ENCODE results near the gene FADS2. TPM values are rescaled to one million over a fixed set of nuclear protein-coding genes. Genes with fewer than 3 reads are reported as not detected.

Gene FADS2
- total RNA-seq, 1 experiment from 2014 or later: 19.2 TPM

DNA sequence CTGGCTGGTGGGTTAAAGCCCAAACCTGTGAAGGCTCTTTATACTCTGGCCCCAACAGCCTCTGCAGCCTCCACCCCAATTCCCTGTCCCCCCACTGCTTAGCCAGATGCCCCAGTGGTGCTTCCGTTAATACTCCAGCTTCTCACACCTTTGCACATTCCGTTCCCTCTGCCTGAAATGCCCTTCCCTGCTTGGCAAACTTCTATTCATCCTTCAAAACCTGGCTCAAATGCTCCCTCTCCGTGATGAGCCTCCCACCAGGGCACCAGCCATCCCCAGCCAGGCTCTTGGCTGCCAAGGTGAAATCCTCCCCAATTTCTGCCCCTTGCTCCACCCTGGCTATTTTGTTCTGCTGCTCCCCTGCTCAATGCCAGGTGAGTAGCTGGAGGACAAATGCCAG is 75.7 kb downstream of the FADS2 start:
- Mint-ChIP-seq H3K9me3 (ENCODE audit: low read depth, unreplicated experiment) (no peaks in the 10 kb centered on the region), H3K4me1 (ENCODE audit: low read depth, unreplicated experiment) (no peaks in the 10 kb centered on the region), H3K36me3 (ENCODE audit: insufficient read depth, unreplicated experiment) (no peaks in the 10 kb centered on the region), H3K27me3 (ENCODE audit: unreplicated experiment) (peaks cover 21% of the 10 kb centered on the region), H3K27ac (ENCODE audit: unreplicated experiment) (peak overlapping the region; percentile 9), H3K4me3 (ENCODE audit: low read depth, unreplicated experiment) (peak overlapping the region; percentile 16)
- TF ChIP-seq, protein P1, sequence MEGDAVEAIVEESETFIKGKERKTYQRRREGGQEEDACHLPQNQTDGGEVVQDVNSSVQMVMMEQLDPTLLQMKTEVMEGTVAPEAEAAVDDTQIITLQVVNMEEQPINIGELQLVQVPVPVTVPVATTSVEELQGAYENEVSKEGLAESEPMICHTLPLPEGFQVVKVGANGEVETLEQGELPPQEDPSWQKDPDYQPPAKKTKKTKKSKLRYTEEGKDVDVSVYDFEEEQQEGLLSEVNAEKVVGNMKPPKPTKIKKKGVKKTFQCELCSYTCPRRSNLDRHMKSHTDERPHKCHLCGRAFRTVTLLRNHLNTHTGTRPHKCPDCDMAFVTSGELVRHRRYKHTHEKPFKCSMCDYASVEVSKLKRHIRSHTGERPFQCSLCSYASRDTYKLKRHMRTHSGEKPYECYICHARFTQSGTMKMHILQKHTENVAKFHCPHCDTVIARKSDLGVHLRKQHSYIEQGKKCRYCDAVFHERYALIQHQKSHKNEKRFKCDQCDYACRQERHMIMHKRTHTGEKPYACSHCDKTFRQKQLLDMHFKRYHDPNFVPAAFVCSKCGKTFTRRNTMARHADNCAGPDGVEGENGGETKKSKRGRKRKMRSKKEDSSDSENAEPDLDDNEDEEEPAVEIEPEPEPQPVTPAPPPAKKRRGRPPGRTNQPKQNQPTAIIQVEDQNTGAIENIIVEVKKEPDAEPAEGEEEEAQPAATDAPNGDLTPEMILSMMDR (IDR thresholded peaks at IDR 0.05; ENCODE audit: unreplicated experiment): no peak
- no TSS peak for BruUV-seq (replicated peaks)
- intact Hi-C loops (cut with micrococcal nuclease; ENCODE audit: unreplicated experiment): no loop called here
- CTCF ChIA-PET: interaction anchor here (1.0 to 1.2 kb wide), 3 partner anchors 44 to 178 kb away, joined by 4 read pairs; no protein-coding TSS in a partner anchor
- no peak for DNase-seq

DNA sequence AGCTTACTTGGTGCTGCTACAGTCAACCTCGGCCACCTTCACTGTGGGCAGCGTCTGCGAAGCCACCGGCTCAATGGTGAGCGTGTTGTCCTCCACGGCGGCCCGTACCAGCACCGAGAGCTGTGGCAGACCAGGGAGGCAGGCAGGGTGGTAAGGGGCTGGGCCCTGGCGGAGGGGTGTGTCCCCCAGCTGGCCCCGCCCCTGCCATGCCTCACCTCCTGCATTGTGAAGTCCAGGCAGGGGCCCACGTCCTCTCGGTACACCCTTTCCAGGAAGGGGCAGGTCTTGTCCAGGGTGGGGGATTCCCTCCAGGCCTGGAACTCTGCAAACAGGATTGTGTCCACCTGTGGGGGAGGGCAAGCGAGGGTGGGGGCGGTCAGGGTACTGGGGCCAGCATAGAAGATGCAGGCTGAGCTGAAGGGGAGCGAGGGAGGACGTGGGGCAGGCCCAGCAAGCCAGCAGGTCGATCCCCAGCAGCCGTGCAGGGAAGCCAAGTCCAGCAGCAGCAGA is 76.5 kb downstream of the FADS2 start:
- Mint-ChIP-seq H3K36me3 (ENCODE audit: insufficient read depth, unreplicated experiment) (no peaks in the 10 kb centered on the region), H3K27me3 (ENCODE audit: unreplicated experiment) (peaks cover 21% of the 10 kb centered on the region), H3K4me3 (ENCODE audit: low read depth, unreplicated experiment) (peak overlapping the region; percentile 16), H3K4me1 (ENCODE audit: low read depth, unreplicated experiment) (no peaks in the 10 kb centered on the region), H3K27ac (ENCODE audit: unreplicated experiment) (no peak overlapping the region), H3K9me3 (ENCODE audit: low read depth, unreplicated experiment) (no peaks in the 10 kb centered on the region)
- TF ChIP-seq, protein P1 (IDR thresholded peaks at IDR 0.05; ENCODE audit: unreplicated experiment): no peak
- CTCF ChIA-PET: interaction anchor here (0.7 to 1.2 kb wide), 5 partner anchors 24 to 177 kb away, joined by 3 to 4 read pairs (median 4); no protein-coding TSS in a partner anchor
- intact Hi-C loops (cut with micrococcal nuclease; ENCODE audit: unreplicated experiment): no loop called here
- peak; percentile 71 for DNase-seq
- BruUV-seq (replicated peaks): no TSS peak

DNA sequence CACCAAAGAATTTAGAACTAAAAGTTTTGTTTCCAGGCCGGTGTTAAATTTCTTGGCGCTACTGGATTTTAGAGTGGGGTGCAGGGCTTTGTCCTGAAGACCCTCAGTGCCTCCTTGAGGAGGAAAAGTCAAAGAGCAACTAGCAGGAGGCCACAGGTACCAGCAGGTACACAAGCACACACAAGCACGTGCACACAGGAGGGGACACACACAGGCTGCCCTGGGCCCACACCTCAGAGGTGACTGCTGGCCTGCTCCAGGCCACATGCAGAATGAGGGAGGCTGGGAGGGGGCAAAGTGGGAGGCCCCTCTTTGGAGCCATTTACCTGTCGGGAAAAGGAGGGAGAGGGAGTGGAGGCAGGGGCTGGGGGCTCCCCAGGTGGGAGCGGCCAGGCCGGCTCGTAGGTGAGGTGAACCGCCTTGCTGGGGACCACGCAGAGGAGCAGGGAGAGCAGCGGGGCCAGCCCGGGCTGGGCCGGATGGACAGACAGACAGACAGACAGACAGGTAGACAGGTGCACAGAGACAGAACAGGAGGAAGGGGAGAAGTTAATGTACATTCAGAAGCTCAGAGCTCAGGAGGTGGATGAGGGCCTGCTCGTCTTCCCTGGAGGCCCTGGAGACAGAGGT is 77.1 kb downstream of the FADS2 start:
- intact Hi-C loops (cut with micrococcal nuclease; ENCODE audit: unreplicated experiment): no loop called here
- H3K9me3 Mint-ChIP-seq (ENCODE audit: low read depth, unreplicated experiment): no peaks in the 10 kb centered on the region
- TF ChIP-seq, protein P1 (IDR thresholded peaks at IDR 0.05; ENCODE audit: unreplicated experiment): no peak
- CTCF ChIA-PET: interaction anchor here (1.0 to 1.2 kb wide), 2 partner anchors 42 to 109 kb away, joined by 4 read pairs; no protein-coding TSS in a partner anchor
- H3K36me3 Mint-ChIP-seq (ENCODE audit: insufficient read depth, unreplicated experiment): no peaks in the 10 kb centered on the region
- peaks cover 21% of the 10 kb centered on the region for H3K27me3 Mint-ChIP-seq (ENCODE audit: unreplicated experiment)
- H3K27ac Mint-ChIP-seq (ENCODE audit: unreplicated experiment): no peak overlapping the region
- H3K4me3 Mint-ChIP-seq (ENCODE audit: low read depth, unreplicated experiment): no peak overlapping the region
- no TSS peak for BruUV-seq (replicated peaks)
- H3K4me1 Mint-ChIP-seq (ENCODE audit: low read depth, unreplicated experiment): no peaks in the 10 kb centered on the region
- no peak for DNase-seq

DNA sequence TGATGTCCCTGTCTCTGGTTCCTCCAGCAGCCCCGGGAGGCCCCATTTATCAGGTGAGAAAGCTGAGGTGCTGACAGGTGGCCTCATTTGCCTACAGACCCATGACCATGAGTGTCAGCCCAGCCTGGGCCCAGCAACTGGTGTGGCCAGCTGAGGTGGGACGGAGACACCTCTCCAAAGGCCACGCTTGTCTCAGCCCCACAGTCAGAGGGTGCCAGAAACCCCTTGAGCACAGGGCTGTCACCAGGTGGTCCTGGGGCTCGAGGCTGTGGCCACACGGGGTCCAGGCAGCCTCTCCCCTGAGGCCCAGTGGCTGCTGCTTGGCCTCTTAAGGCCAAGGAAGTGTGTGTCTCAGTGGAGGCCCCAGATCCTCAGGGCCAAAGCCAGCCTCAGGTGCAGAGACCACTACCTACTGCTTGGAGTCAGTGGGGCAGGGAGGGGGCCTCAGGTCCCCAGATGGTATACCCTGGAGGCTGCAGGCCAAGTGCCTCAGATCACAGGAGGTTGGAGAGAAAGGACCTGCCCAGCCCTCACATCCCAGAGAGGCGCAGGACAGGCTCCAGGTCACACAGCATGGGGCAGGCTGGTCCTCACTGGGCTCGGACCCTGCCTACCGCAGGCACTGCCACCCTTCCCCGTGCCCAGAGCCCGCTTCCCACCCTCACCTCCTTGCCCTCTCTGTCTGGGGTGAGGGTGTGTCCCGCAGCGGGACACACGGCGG is 77.9 kb downstream of the FADS2 start:
- Mint-ChIP-seq H3K27me3 (ENCODE audit: unreplicated experiment) (peaks cover 21% of the 10 kb centered on the region), H3K27ac (ENCODE audit: unreplicated experiment) (no peak overlapping the region), H3K4me1 (ENCODE audit: low read depth, unreplicated experiment) (no peaks in the 10 kb centered on the region), H3K36me3 (ENCODE audit: insufficient read depth, unreplicated experiment) (no peaks in the 10 kb centered on the region), H3K4me3 (ENCODE audit: low read depth, unreplicated experiment) (no peak overlapping the region), H3K9me3 (ENCODE audit: low read depth, unreplicated experiment) (no peaks in the 10 kb centered on the region)
- CTCF ChIA-PET: no interaction called here
- no TSS peak for BruUV-seq (replicated peaks)
- intact Hi-C loops (cut with micrococcal nuclease; ENCODE audit: unreplicated experiment): no loop called here
- no peak for DNase-seq
- TF ChIP-seq, protein P1 (IDR thresholded peaks at IDR 0.05; ENCODE audit: unreplicated experiment): no peak

Data from Calu3 (cell line).